SK-N-MC (cell line): ENCODE measurements around the gene NTSR1.

ENCODE experiments used
- DNase-seq: peaks from one replicate; pipeline ENCODE4 v3.0.0-alpha.2; 2011; ENCODE audit warnings: low read depth, low spot score
- H3K27ac ChIP-seq: fragments of 200-600 bp; sonication (generic); 2 replicates; pipeline ENCODE4 v1.5.1; 2016; ENCODE audit warnings: mixed run types
- H3K36me3 ChIP-seq: fragments of 200-600 bp; sonication (generic); 2 replicates; pipeline ENCODE4 v1.6.1; 2017; ENCODE audit warnings: antibody characterized with exemption, low read length, mixed read lengths; ENCODE audit not compliant: insufficient read depth
- H3K4me3 ChIP-seq: fragments of 200-600 bp; sonication (generic); 2 replicates; pipeline ENCODE4 v1.5.1; 2016
- H3K9ac ChIP-seq: fragments of 200-600 bp; sonication (generic); 2 replicates; pipeline ENCODE4 v1.8.0; 2017; ENCODE audit warnings: mixed run types, mixed read lengths; ENCODE audit not compliant: insufficient read length
- H3K9me3 ChIP-seq: fragments of 200-600 bp; sonication (generic); 2 replicates; pipeline ENCODE4 v1.6.1; 2017; ENCODE audit warnings: low read depth, mild to moderate bottlenecking, antibody characterized with exemption, low read length, moderate library complexity, mixed read lengths
- EZH2 ChIP-seq: fragments of 200-600 bp; sonication (generic); IDR thresholded peaks from one replicate; pipeline ENCODE4 v1.6.1; 2017; ENCODE audit warnings: antibody characterized with exemption
- FOXP2 ChIP-seq: optimal IDR thresholded peaks from 2 replicates; pipeline ENCODE3; 2011; ENCODE audit warnings: mild to moderate bottlenecking, moderate library complexity; ENCODE audit not compliant: insufficient read depth; ENCODE audit errors: extremely low read length, control extremely low read depth
- POLR2AphosphoS5 ChIP-seq: IDR thresholded peaks from 2 replicates; pipeline ENCODE4 v1.6.1; 2012; ENCODE audit warnings: mild to moderate bottlenecking, low read depth, low read length, borderline replicate concordance

The NTSR1 gene

DNA sequence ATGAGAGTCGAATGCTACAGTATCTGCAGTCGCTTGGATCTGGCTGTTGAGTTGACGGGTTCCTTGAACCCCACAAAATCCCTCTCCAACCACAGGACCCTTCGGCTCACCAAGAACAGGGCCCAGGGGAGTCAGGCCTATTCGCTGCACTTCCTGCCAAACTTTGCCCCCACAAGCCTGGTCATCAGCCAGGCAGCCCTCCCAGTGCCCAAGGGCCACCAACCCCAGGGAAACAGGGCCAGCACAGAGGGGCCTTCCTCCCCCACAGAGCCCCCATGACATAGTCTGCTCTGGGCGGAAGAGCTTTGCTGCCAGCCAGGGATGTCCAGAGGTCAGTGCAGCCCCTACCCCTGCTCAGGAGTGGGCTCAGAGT, 53.1 kb downstream of the NTSR1 start:
- no peak for TF ChIP-seq FOXP2
- no peak for TF ChIP-seq EZH2
- TF ChIP-seq POLR2AphosphoS5: no peak
- H3K9ac ChIP-seq: no peak overlapping the region
- no peaks in the 10 kb centered on the region for H3K9me3 ChIP-seq

DNA sequence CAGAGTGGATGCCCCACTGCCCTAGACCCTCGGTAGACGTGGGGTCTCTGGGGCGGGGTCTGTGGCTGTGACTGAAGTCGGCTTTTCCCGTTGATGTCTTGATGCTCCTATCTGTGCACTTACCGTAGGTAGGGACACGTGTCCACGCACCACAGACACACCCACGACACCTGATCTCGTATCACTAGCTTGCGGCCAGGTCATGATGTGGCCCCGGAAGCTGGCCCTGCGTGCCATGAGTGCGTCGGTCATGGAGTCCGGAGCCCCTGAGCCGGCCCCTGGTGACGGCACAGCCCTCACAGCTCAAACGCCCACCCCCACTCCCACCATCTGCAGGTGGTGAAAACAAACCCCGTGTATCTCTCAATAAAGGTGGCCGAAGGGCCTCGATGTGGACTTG, 53.7 kb downstream of the NTSR1 start:
- H3K36me3 ChIP-seq: no peaks in the 10 kb centered on the region
- TF ChIP-seq POLR2AphosphoS5: no peak
- no peak for TF ChIP-seq FOXP2
- no peak for TF ChIP-seq EZH2
- no peaks in the 10 kb centered on the region for H3K9me3 ChIP-seq
- no peak overlapping the region for H3K27ac ChIP-seq
- DNase-seq: no peak
- no peak overlapping the region for H3K9ac ChIP-seq
- no peak overlapping the region for H3K4me3 ChIP-seq

More for the DNA sequence above, 53.1 kb downstream of the NTSR1 start:
- Histone ChIP-seq H3K36me3 (no peaks in the 10 kb centered on the region), H3K27ac (no peak overlapping the region), H3K4me3 (no peak overlapping the region)
- DNase-seq: no peak

DNA sequence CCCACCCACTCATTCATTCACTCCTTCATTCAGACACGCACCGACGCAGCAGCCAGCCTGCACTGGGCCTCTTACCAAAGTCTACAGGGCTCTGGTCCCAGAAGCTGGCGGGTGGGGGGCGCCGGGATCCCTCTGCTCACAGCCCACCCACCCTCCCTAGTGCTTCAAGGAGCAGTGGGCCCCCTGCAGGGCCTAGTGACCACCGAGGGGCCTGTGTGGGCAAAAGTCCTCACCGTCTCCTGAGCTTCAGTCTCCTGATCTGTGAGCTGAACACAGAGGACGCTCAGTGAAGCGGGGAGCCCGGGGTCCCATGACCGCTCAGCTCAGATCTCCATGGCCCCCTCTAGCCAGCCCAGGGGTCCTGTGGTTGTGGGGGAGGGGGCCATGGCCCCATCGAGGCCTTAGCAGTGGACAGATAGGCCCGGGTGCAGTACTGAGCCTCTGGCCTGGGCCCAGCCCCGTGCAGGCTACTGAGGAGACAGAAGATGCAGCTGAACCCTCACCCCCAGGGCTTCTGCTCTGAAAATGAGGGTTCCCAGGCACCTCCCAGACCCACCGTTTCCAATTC, 54.2 kb downstream of the NTSR1 start:
- no peak overlapping the region for H3K27ac ChIP-seq
- TF ChIP-seq POLR2AphosphoS5 (no peak), EZH2 (no peak), FOXP2 (no peak)
- no peak overlapping the region for H3K4me3 ChIP-seq
- DNase-seq: no peak
- H3K9ac ChIP-seq: no peak overlapping the region
- no peaks in the 10 kb centered on the region for H3K36me3 ChIP-seq
- no peaks in the 10 kb centered on the region for H3K9me3 ChIP-seq

DNA sequence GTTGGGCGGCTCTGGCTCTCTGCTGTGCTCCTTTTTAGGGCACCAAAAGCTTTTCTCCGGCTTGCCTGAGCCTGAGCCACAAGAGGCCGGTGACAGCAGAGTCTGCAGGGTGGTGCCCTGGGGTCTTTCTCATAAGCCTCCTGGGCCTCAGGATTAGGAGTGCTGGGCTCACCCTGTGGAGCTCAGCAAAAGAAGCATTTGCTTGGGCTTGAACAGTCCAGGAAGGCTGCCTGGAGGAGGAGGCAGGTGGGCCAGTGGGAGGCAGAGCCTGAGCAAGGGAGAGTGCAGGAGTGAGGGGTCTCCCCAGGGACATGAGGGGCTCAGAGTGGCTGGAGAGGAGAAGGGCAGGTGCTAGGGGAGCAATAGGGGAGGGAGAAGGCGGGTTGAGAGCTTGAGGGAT, 54.8 kb downstream of the NTSR1 start:
- TF ChIP-seq EZH2: no peak
- no peak for TF ChIP-seq POLR2AphosphoS5
- no peak for TF ChIP-seq FOXP2
- Histone ChIP-seq H3K36me3 (no peaks in the 10 kb centered on the region), H3K9ac (no peak overlapping the region), H3K4me3 (no peak overlapping the region), H3K27ac (no peak overlapping the region), H3K9me3 (no peaks in the 10 kb centered on the region)
- no peak for DNase-seq

DNA sequence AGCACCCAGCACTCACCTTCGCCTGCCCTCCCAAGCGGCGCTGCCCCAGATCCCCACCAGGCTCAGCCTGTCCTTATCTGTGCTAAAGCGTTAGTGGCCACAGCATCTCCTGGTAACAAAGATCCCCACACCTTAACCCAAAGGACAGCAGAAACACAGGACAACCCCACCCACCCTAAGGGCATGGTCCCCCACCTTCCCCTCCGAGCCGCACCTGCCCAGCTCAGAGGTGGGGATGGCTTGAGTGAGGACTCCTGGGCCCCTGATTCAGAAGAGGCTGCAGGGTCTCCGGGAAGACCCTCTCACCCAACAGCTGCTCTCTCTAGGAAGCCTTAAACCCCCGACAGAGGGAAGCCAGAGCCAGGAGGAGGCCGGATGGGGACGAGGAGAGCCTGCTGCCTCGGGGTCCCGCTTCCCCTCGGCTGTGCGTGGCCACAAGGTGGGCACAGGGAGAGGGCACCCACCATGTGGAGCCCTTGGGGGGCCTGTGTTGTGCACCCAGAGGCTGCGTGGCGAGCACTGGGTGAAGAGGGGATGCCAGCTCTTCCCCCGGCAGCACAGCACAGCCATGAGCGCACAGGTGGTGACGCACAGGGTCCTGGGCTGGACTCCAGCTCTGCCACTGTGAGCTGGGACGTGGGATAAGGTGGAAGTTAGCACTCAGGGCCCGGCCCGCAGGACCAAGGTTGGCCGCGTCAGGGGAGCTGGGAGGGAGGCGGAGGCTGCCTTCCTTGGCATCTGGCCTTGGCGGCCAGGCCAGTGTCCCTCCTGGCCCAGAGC, 55.7 kb downstream of the NTSR1 start:
- TF ChIP-seq FOXP2: no peak
- no peak for TF ChIP-seq EZH2
- TF ChIP-seq POLR2AphosphoS5: no peak
- no peak overlapping the region for H3K9ac ChIP-seq
- no peak overlapping the region for H3K4me3 ChIP-seq
- no peaks in the 10 kb centered on the region for H3K36me3 ChIP-seq
- no peak overlapping the region for H3K27ac ChIP-seq
- no peak for DNase-seq
- H3K9me3 ChIP-seq: no peaks in the 10 kb centered on the region

DNA sequence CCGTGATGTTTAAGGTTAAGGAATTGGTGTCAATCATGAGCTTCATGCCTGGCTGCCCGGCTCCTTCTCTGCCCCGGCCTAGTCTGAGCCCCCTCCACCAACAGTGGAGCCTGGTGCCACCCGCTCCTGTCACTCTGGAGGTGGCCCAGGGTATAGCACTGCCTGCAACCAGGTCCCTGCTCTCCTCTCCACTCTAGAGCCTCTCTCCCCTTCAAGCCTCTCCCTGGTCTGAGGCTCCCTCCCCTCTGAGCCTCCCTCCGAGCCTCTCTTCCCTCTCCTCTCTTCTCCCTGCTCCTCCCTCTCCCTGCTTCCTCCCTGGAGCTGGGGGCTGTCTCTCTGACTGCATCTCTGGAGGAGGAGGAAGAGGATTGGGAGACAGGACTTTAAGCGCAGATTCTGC, 56.4 kb downstream of the NTSR1 start:
- Histone ChIP-seq H3K9me3 (no peaks in the 10 kb centered on the region), H3K36me3 (no peaks in the 10 kb centered on the region), H3K27ac (no peak overlapping the region), H3K4me3 (no peak overlapping the region), H3K9ac (no peak overlapping the region)
- no peak for TF ChIP-seq POLR2AphosphoS5
- TF ChIP-seq EZH2: no peak
- TF ChIP-seq FOXP2: no peak
- DNase-seq: no peak

DNA sequence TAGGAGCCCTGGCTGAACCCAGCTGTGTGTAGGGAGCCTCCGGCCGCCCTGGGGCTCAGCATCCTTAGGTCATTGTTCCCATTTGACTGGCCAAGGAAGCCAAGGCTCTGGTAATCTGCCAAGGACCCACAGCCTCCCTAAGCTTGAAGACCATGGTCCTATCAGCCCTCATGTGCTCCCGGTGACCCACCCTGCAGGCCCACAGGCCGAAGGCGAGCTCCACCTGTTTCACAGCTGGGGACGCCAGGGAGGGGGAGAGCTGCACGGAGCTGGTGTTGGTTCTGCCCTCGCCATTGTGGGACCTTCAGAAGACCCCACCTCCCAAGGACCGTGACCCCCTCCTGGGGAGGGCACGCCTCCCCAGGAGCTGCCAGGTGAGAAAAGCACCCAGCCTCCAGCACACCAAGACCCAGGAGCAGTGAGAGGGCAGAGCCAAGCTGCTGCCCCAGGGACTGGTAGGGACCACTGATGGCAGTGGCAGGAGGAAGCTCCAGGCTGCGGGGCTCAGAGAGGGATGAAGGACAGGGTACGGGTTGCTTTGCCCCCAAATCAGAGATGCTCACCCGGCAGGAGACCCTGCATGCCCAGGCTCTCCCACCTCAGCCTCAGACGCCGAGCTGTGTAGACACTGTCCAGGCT, 56.9 kb downstream of the NTSR1 start:
- no peak overlapping the region for H3K4me3 ChIP-seq
- no peaks in the 10 kb centered on the region for H3K9me3 ChIP-seq
- H3K36me3 ChIP-seq: no peaks in the 10 kb centered on the region
- H3K27ac ChIP-seq: no peak overlapping the region
- TF ChIP-seq EZH2: no peak
- TF ChIP-seq FOXP2: no peak
- no peak for TF ChIP-seq POLR2AphosphoS5
- H3K9ac ChIP-seq: no peak overlapping the region
- DNase-seq: no peak

DNA sequence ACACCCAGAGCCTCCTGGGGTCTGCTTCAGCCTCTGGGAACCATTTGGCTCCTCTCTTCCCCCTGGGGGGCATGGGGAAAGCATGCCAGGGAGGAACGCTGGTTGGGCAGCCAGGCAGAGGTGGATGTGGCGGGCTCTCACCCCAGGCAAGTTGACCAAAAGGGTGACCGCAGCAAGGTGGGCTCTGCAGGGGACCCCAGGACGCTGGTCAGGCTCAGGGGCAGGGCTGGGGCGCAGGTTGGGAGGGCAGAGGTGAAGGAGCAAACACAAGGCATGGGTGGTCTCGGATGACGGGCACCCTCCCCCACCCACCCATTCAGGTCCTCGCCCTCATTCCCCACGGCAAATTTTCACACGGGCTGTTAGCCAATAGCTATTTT, 57.4 kb downstream of the NTSR1 start:
- TF ChIP-seq FOXP2 (no peak), EZH2 (no peak), POLR2AphosphoS5 (no peak)
- no peak overlapping the region for H3K27ac ChIP-seq
- H3K4me3 ChIP-seq: no peak overlapping the region
- no peaks in the 10 kb centered on the region for H3K36me3 ChIP-seq
- no peak overlapping the region for H3K9ac ChIP-seq
- no peaks in the 10 kb centered on the region for H3K9me3 ChIP-seq
- DNase-seq: no peak

DNA sequence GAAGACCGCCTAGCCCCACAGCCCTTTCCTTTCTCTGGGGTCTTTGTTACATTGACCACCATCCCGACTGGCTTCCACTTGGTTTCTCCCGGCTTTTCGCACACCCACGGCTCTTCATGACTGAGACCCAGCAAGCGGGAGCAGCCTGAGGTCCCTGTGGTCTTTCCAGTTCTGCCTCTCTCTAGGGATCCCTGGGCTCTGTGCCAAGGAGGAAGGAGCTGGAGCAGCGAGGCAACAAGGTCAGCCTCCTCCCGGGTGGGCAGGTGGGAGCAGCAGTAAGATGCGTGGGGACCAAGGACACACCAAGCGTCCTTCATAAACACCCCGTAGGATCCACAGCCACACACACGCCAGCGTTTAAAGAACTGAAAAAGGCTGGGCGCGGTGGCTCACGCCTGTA, 58.1 kb downstream of the NTSR1 start:
- DNase-seq: no peak
- TF ChIP-seq POLR2AphosphoS5 (no peak), EZH2 (no peak), FOXP2 (no peak)
- Histone ChIP-seq H3K9ac (no peak overlapping the region), H3K27ac (no peak overlapping the region), H3K36me3 (no peaks in the 10 kb centered on the region), H3K9me3 (no peaks in the 10 kb centered on the region), H3K4me3 (no peak overlapping the region)
